H9 (cell line): Measurements from ENCODE around the gene PGBD1. TPM values are rescaled to one million over a fixed set of nuclear protein-coding genes. Genes with fewer than 3 reads are reported as not detected.
"Not testable (repeated sequence)": the region's sequence is repeated elsewhere in the genome, so short reads cannot be mapped to it uniquely, and the experiment has no call there.

Experiments
- DNase-seq: peaks from one replicate; pipeline ENCODE4 v3.0.0-alpha.2; 2017
- H2AFZ ChIP-seq: one replicate; pipeline ENCODE4 v1.6.1; 2013; ENCODE audit warnings: mild to moderate bottlenecking, low read length, control low read depth, moderate library complexity
- H2AK5ac ChIP-seq: 2 replicates; pipeline ENCODE4 v1.6.1; 2013; ENCODE audit warnings: low read length, control low read depth, mixed read lengths; ENCODE audit not compliant: insufficient read length
- H2BK120ac ChIP-seq: one replicate; pipeline ENCODE4 v1.6.1; 2013; ENCODE audit warnings: low read depth, mild to moderate bottlenecking, low read length, control low read depth, inconsistent platforms; ENCODE audit not compliant: poor library complexity, severe bottlenecking
- H2BK12ac ChIP-seq: 2 replicates; pipeline ENCODE4 v1.6.1; 2013; ENCODE audit warnings: low read length, control low read depth, mixed read lengths, low read depth; ENCODE audit not compliant: insufficient read length
- H2BK15ac ChIP-seq: 2 replicates; pipeline ENCODE4 v1.6.1; 2013; ENCODE audit warnings: low read depth, low read length, control low read depth
- H2BK20ac ChIP-seq: one replicate; pipeline ENCODE4 v1.6.1; 2013; ENCODE audit warnings: low read depth, mild to moderate bottlenecking, low read length, control low read depth, inconsistent platforms; ENCODE audit not compliant: poor library complexity, severe bottlenecking
- H2BK5ac ChIP-seq: 2 replicates; pipeline ENCODE4 v1.6.1; 2013; ENCODE audit warnings: low read length, control low read depth, mixed read lengths; ENCODE audit not compliant: insufficient read length
- H3K14ac ChIP-seq: 2 replicates; pipeline ENCODE4 v1.6.1; 2013; ENCODE audit warnings: low read length, control low read depth; ENCODE audit not compliant: insufficient read depth
- H3K18ac ChIP-seq: 2 replicates; pipeline ENCODE4 v1.6.1; 2013; ENCODE audit warnings: low read depth, mild to moderate bottlenecking, mixed read lengths, low read length, control low read depth; ENCODE audit not compliant: insufficient read length
- H3K23ac ChIP-seq: 2 replicates; pipeline ENCODE4 v1.6.1; 2013; ENCODE audit warnings: low read length, control low read depth, mixed read lengths, low read depth; ENCODE audit not compliant: insufficient read length
- H3K23me2 ChIP-seq: 2 replicates; pipeline ENCODE4 v1.6.1; 2013; ENCODE audit warnings: low read depth, mild to moderate bottlenecking, mixed read lengths, low read length, control low read depth; ENCODE audit not compliant: insufficient read length, poor library complexity, severe bottlenecking
- H3K27ac ChIP-seq: 2 replicates; pipeline ENCODE4 v1.5.1; 2013; ENCODE audit warnings: low read length, control low read depth, mixed read lengths, low read depth; ENCODE audit not compliant: insufficient read length
- H3K27me3 ChIP-seq: 2 replicates; pipeline ENCODE4 v1.6.1; 2013; ENCODE audit warnings: low read length, control low read depth, inconsistent platforms; ENCODE audit not compliant: insufficient read depth
- H3K4ac ChIP-seq: 2 replicates; pipeline ENCODE4 v1.6.1; 2013; ENCODE audit warnings: low read depth, mild to moderate bottlenecking, control low read depth, inconsistent platforms, low read length, moderate library complexity
- H3K4me1 ChIP-seq: 2 replicates; pipeline ENCODE4 v1.6.1; 2013; ENCODE audit warnings: low read length, control low read depth, inconsistent platforms; ENCODE audit not compliant: insufficient read depth
- H3K4me2 ChIP-seq: 2 replicates; pipeline ENCODE4 v1.6.1; 2013; ENCODE audit warnings: low read length, control low read depth, mixed read lengths; ENCODE audit not compliant: insufficient read length, insufficient read depth
- H3K56ac ChIP-seq: 2 replicates; pipeline ENCODE4 v1.6.1; 2013; ENCODE audit warnings: low read depth, mild to moderate bottlenecking, mixed read lengths, low read length, control low read depth; ENCODE audit not compliant: insufficient read length
- H3K79me1 ChIP-seq: 2 replicates; pipeline ENCODE4 v1.6.1; 2013; ENCODE audit warnings: low read depth, mild to moderate bottlenecking, moderate library complexity, low read length, control low read depth, inconsistent platforms; ENCODE audit not compliant: insufficient read depth, poor library complexity, severe bottlenecking
- H3K79me2 ChIP-seq: 2 replicates; pipeline ENCODE4 v1.6.1; 2013; ENCODE audit warnings: low read length, control low read depth, inconsistent platforms; ENCODE audit not compliant: insufficient read depth
- H3K9ac ChIP-seq: 2 replicates; pipeline ENCODE4 v1.6.1; 2013; ENCODE audit warnings: low read length, control low read depth, mixed read lengths; ENCODE audit not compliant: insufficient read length; ENCODE audit errors: extremely low read depth
- H3K9me3 ChIP-seq: one replicate; pipeline ENCODE4 v1.6.1; 2013; ENCODE audit warnings: low read depth, low read length, inconsistent platforms; ENCODE audit not compliant: control insufficient read depth
- H3T11ph ChIP-seq: one replicate; pipeline ENCODE4 v1.6.1; 2013; ENCODE audit warnings: mild to moderate bottlenecking, low read length, control low read depth, inconsistent platforms
- H4K20me1 ChIP-seq: one replicate; pipeline ENCODE4 v1.6.1; 2013; ENCODE audit not compliant: control insufficient read depth, insufficient read length, insufficient read depth
- H4K5ac ChIP-seq: 2 replicates; pipeline ENCODE4 v1.6.1; 2013; ENCODE audit warnings: low read depth, mild to moderate bottlenecking, mixed read lengths, low read length, control low read depth; ENCODE audit not compliant: insufficient read length
- H4K8ac ChIP-seq: replicated peaks from 2 replicates; pipeline ENCODE4 v1.6.1; 2013; ENCODE audit warnings: low read length, control low read depth, mixed read lengths, low read depth; ENCODE audit not compliant: insufficient read length
- H4K91ac ChIP-seq: 2 replicates; pipeline ENCODE4 v1.6.1; 2013; ENCODE audit warnings: low read depth, mild to moderate bottlenecking, moderate library complexity, mixed read lengths, low read length, control low read depth; ENCODE audit not compliant: insufficient read length
- H3K27ac Mint-ChIP-seq, 3 experiments: 2 replicates in 2 of 3; 3 replicates in 1 of 3; pipeline ENCODE4 v1.8.0; 2020 to 2021; ENCODE audit warnings: mixed read lengths in 3 of 3, mild to moderate bottlenecking in 1 of 3, moderate library complexity in 1 of 3
- H3K27me3 Mint-ChIP-seq: 2 replicates; pipeline ENCODE4 v1.8.0; 2021; ENCODE audit warnings: low read depth, mild to moderate bottlenecking, moderate library complexity, mixed read lengths
- H3K36me3 Mint-ChIP-seq, 3 experiments: 2 replicates in 2 of 3; 3 replicates in 1 of 3; pipeline ENCODE4 v1.8.0; 2020 to 2021; ENCODE audit warnings: low read depth in 3 of 3, mixed read lengths in 3 of 3; ENCODE audit not compliant: insufficient read depth in 1 of 3
- H3K4me1 Mint-ChIP-seq, 2 experiments: 2 replicates each; pipeline ENCODE4 v1.8.0; 2020; ENCODE audit warnings: mixed read lengths in 2 of 2
- H3K4me3 Mint-ChIP-seq, 2 experiments: 2 replicates in 1 of 2; 3 replicates in 1 of 2; pipeline ENCODE4 v1.8.0; 2020 to 2021; ENCODE audit warnings: mild to moderate bottlenecking in 2 of 2, mixed read lengths in 2 of 2, moderate library complexity in 1 of 2
- H3K9me3 Mint-ChIP-seq, 2 experiments: 2 replicates in 1 of 2; 3 replicates in 1 of 2; pipeline ENCODE4 v1.8.0; 2020; ENCODE audit warnings: mild to moderate bottlenecking in 2 of 2, mixed read lengths in 2 of 2, moderate library complexity in 1 of 2
- WGBS: extraction: QIAGEN DNeasy Blood & Tissue Kit; methylation state at CpG from one replicate; pipeline ENCODE4 v1.1.7; 2013; ENCODE audit warnings: missing lambda C conversion rate, low lambda C conversion rate, mixed read lengths; ENCODE audit not compliant: insufficient read length; ENCODE audit errors: extremely low coverage; 5-methylcytosine and 5-hydroxymethylcytosine counted together
- total RNA-seq: library from RNA; stranded (reverse); gene quantifications from 2 replicates; pipeline ENCODE4 v1.2.1, GENCODE V29; 2021
- TF ChIP-seq, protein P1 (sequence below): fragments of 200-600 bp; sonication (generic); conservative IDR thresholded peaks from 3 replicates; pipeline ENCODE4 v1.8.0; 2021; ENCODE audit warnings: antibody characterized with exemption, mild to moderate bottlenecking

The PGBD1 gene
- total RNA-seq, 1 experiment from 2014 or later: 10.1 TPM

DNA sequence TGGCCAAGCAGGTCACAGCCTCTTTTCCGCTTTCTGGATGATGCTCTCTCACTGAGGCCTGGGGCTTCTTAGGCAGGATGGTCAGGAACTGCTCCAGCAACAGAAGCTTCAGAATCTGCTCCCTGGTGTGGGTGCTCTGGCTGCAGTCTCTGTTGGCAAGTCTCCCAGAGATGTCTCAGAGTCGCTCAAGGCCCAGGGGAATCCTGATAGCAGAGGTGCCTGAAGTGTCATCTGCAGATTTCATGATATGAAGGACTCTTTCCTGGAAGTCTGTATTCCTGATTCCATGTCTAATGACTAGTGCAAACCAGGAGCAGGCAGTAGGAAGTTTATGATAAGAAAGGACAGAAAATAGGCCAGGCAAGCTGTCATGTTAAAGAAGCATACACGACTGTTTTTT, 34.3 kb downstream of the PGBD1 start:
- H3K9me3 ChIP-seq: no peaks in the 10 kb centered on the region
- Mint-ChIP-seq H3K4me3 (no peak overlapping the region), H3K27ac (no peak overlapping the region), H3K27me3 (no peaks in the 10 kb centered on the region), H3K36me3 (peaks cover 0 to 5% (median 0%) of the 10 kb centered on the region in 3 experiments; a peak in 2 of 7 replicates), H3K4me1 (peaks cover 9 to 10% of the 10 kb centered on the region in 2 experiments), H3K9me3 (no peaks in the 10 kb centered on the region; a peak in 1 of 5 replicates)
- H3K23ac ChIP-seq: no peak overlapping the region
- no peak overlapping the region for H2BK12ac ChIP-seq
- H3K18ac ChIP-seq: no peak overlapping the region
- H2BK120ac ChIP-seq: no peak overlapping the region
- no peak overlapping the region for H3K14ac ChIP-seq
- H3K23me2 ChIP-seq: no peaks in the 10 kb centered on the region
- H4K91ac ChIP-seq: no peak overlapping the region
- no peaks in the 10 kb centered on the region for H3K79me2 ChIP-seq
- TF ChIP-seq, protein P1, sequence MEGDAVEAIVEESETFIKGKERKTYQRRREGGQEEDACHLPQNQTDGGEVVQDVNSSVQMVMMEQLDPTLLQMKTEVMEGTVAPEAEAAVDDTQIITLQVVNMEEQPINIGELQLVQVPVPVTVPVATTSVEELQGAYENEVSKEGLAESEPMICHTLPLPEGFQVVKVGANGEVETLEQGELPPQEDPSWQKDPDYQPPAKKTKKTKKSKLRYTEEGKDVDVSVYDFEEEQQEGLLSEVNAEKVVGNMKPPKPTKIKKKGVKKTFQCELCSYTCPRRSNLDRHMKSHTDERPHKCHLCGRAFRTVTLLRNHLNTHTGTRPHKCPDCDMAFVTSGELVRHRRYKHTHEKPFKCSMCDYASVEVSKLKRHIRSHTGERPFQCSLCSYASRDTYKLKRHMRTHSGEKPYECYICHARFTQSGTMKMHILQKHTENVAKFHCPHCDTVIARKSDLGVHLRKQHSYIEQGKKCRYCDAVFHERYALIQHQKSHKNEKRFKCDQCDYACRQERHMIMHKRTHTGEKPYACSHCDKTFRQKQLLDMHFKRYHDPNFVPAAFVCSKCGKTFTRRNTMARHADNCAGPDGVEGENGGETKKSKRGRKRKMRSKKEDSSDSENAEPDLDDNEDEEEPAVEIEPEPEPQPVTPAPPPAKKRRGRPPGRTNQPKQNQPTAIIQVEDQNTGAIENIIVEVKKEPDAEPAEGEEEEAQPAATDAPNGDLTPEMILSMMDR: no peak
- H4K5ac ChIP-seq: no peak overlapping the region
- H3K4me2 ChIP-seq: no peak overlapping the region
- no peak for DNase-seq
- H3K27me3 ChIP-seq: no peaks in the 10 kb centered on the region
- no peak overlapping the region for H3K4ac ChIP-seq
- H3T11ph ChIP-seq: no peak overlapping the region
- no peak overlapping the region for H3K56ac ChIP-seq
- no peak overlapping the region for H3K9ac ChIP-seq
- peaks cover 3% of the 10 kb centered on the region; the same call in 1 of the 2 replicates for H3K4me1 ChIP-seq
- H2BK15ac ChIP-seq: no peak overlapping the region
- no peaks in the 10 kb centered on the region for H4K20me1 ChIP-seq
- H2BK5ac ChIP-seq: no peak overlapping the region
- H2AK5ac ChIP-seq: no peak overlapping the region
- no peak overlapping the region for H3K27ac ChIP-seq
- WGBS: no CpG with 5 or more reads among the region's 3 CpGs
- H2AFZ ChIP-seq: no peak overlapping the region
- H2BK20ac ChIP-seq: no peak overlapping the region
- no peak overlapping the region for H4K8ac ChIP-seq
- no peaks in the 10 kb centered on the region for H3K79me1 ChIP-seq

DNA sequence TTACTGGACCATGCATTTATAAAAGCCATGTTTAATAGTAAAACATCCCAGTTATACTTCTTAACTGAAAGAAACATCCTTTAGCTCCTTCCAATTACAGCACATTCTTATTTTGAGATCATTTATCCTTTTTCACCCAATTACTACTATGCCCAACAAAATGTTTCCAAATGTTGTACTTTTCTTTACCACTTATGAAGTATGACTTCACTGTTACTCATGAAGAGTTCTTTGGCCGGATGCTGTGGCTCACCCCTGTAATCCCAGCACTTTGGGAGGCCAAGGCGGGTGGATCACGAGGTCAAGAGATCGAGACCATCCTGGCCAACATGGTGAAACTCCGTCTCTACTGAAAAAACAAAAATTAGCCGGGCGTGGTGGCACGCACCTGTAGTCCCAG, 36.5 kb downstream of the PGBD1 start:
- H3K23ac ChIP-seq, H3K4me1 ChIP-seq, H3K9me3 Mint-ChIP-seq, H3K27ac ChIP-seq, H3K18ac ChIP-seq, H2AFZ ChIP-seq, H4K5ac ChIP-seq, H3K4me3 Mint-ChIP-seq, H4K8ac ChIP-seq, H3K27me3 Mint-ChIP-seq, H3K79me1 ChIP-seq, H3T11ph ChIP-seq, H2BK12ac ChIP-seq, H4K91ac ChIP-seq, DNase-seq, H3K4me1 Mint-ChIP-seq, H3K4ac ChIP-seq, H2BK5ac ChIP-seq, H3K9me3 ChIP-seq, H3K27me3 ChIP-seq, H4K20me1 ChIP-seq, H2BK20ac ChIP-seq, H2BK120ac ChIP-seq, H3K56ac ChIP-seq, H2BK15ac ChIP-seq, H3K14ac ChIP-seq, H3K79me2 ChIP-seq, H3K36me3 Mint-ChIP-seq, H3K4me2 ChIP-seq, H3K23me2 ChIP-seq, H3K27ac Mint-ChIP-seq, H3K9ac ChIP-seq, H2AK5ac ChIP-seq: not testable (repeated sequence)
- WGBS: no CpG with 5 or more reads among the region's 8 CpGs
